OCI-M2 (cell line): Measurements from ENCODE around the gene COL8A1.
"Not testable (repeated sequence)": the region's sequence is repeated elsewhere in the genome, so short reads cannot be mapped to it uniquely, and the experiment has no call there.

Experiments used
- DNase-seq: peaks from one replicate; lab custom pipeline; 2025; ENCODE audit not compliant: unreplicated experiment; lab: John Stamatoyannopoulos, UW

Gene COL8A1

DNA sequence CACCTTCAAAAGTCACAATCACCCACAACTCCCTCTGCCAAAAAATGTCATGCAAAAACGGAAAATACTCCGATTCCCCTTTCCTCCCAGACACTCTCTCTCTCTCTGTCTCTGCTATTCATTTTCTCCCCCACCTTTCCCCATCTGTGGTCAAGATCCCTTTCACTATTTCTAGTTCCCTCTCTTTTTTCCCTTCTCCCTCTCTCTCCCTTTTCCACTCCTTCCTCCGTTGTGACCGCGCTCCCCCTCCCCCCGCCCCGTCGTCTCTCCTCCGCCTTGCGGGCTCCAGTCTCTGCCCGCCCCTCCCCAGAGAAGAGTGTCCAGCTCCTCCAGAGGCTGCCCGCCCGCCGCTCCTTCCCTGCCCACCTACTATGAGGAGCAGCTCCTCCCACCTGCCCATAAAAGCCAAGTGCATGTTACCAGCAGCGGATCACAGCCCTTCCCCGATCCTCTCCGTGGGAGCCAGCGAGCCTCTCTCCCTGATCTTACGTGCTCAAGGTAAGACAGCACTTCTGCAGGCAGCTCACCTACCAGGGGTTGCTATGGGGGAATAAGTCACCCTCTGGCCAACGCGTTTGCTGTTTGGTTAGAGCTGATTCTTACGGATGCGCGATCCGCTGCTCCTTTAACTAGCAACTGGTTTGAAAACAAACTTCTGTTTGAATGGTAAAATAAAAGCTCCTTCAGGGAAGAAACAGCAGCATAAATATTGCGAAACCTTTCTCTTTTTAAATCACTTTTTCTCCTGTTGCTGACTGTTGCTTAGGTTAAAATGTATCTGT, at the start of gene COL8A1:
Gene COL8A1, plus strand, starts transcription at position 428 of the 782 bp plus-strand sequence. CDS start 152,089 bp downstream, outside the sequence.
- no peak for DNase-seq

DNA sequence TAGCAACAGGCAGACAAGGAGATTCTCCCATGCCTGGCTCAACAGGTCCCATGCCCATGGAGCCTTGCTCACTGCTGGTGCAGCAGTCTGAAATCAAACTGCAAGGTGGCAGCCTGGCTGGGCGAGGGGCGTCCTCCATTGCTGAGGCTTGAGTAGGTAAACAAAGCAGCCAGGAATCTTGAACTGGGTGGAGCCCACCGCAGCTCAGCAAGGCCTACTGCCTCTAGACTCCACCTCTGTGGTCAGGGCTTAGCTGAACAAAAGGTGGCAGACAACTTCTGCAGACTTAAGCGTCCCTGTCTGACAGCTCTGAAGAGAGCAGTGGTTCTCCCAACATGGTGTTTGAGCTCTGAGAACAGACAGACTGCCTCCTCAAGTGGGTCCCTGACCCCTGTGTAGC, 49.2 kb upstream of the COL8A1 start:
- not testable (repeated sequence) for DNase-seq

DNA sequence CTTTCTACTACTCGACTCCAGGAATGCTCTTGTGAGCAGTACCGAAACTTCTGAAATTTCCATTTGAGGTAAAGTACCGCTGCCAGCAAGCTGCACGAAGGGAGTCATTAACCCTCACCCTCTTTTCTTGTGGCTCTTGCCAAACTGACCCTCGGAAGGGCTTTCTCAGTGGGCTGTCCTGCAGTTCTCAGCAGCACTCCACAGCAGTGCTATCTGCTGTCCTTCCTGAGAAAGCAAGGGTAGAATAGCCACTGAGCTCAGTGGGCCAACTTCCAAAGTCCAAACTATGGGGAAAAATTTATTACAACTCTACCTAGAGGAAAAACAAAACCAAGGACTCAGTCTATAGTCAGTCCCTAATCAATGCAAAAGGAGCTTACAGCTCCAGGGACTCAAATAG, 38.5 kb upstream of the COL8A1 start:
- no peak for DNase-seq

DNA sequence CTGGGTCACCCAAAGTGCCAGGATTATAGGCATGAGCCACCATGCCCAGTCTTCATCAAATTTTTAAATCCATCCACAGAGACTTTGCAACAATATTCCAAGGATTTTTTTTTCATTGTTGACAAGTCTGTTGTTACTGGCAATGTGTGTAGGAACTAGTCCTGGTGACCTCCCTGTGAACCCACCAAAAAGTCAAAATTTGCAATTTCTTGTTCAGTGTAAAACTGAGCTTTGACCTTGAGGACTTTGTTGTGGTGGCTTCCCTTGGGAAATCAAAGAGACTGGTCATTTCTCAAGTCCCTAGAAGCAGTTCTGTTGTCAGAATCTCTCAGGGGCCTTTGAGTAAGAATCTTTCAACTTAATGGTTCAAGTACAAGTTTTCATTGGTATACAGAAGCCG, 36.9 kb upstream of the COL8A1 start:
- no peak for DNase-seq

GRCh38 chr3:99602183-99602582, 36.2 kb upstream of the COL8A1 start:
- DNase-seq, result no peak

- no peak for DNase-seq
These were observed 31.2 kb upstream of the COL8A1 start for GRCh38 chr3:99607151-99607550.

DNA sequence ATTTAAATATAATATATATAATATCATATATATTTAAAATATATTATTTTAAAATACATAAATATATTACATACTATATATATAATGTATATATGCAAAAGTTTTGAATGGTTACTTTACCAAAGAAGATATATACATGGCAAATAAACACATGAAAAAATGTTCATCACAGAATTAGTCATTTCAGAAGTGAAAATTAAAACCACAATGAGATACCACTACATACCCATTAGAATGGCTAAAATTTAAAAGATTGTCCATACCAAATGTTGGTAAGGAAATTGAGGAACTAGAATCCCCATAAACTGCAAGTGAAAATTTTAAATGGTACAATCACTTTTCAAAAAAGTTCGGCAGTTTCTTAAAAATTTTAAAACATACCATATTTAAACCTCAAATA, 23.6 kb upstream of the COL8A1 start:
- no peak for DNase-seq

DNA sequence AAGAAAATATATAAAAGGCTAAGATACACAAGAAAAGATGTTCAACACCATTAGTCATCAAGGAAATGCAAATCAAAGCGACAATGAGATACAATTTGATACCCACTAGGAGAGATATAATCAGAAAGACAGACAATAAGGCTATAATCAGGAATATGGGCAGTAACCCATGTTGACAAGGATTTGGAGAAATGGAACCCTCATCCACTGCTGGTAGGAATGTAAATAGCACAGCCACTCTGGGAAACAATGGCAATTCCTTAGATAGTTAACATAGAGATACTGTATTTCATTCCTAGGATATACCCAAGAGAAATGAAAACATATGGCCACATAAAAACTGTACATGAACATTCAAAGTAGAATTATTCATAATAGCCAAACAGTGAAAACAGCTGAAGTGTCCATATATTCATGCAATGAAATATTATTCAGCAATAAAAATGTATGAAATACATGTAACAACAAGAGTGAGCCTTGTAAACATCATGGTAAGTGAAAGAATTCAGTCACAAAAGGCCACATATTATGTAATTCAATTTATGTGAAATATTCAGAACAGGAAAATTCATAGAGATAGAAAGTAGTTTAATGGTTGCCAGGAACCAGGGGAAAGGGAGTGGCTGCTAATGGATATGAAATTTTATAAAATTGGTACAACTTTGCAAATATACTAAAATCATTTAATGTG, 18.2 kb upstream of the COL8A1 start:
- DNase-seq, result no peak

- DNase-seq, result no peak
These were observed 17.4 kb upstream of the COL8A1 start for GRCh38 chr3:99620976-99621375.

DNA sequence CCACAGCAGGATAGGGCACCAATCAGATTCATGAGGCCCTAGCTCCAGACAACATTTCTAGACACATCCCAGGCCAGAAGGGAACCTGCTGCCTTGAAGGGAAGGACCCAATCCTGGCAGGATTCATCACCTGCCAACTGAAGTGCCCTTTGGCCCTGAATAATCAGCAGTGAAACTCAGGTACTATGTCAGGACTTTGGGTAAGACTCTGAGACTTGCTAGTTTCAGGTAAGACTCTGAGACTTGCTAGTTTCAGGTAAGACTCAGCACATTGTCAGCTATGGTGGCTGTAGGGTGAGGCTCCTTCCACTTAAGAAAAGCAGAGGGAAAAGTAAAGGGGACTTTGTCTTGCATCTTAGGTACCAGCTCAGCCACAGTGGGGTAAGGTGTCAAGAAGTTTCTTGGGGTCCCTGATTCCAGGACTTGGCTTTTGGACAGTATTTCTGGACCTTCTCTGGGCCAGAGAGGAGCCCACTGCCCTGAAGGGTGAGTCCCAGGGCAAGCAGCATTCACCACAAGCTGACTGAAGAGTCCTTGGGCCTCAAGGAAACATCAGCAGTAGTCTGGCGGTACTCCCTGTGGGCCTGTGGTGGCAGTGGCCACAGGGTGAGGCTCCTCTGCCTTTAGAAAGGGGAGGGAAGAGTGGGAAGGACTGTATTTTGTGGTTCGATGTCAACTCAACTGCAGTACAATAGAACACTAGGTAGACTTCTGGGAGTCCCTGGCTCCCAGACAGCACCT, 13.7 kb upstream of the COL8A1 start:
- DNase-seq, result no peak

DNA sequence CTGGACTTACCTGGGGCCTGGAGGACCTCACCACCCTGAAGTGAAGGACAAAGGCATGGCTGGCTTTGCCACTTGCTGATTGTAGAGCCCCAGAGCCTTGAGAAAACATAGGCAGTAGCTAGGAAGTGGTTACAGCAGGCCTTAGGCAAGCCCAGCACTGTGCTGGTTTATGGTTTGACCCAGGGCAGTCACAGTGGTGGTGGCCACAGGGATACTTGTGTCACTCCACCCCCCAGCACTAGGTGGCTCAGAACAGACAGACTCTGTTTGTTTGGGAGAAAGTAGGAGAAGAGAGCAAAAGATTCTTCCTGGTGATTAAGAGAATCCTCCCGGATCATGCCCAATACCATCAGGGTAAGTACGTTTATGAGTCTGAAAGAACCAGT, 13.2 kb upstream of the COL8A1 start:
- DNase-seq, result no peak

DNA sequence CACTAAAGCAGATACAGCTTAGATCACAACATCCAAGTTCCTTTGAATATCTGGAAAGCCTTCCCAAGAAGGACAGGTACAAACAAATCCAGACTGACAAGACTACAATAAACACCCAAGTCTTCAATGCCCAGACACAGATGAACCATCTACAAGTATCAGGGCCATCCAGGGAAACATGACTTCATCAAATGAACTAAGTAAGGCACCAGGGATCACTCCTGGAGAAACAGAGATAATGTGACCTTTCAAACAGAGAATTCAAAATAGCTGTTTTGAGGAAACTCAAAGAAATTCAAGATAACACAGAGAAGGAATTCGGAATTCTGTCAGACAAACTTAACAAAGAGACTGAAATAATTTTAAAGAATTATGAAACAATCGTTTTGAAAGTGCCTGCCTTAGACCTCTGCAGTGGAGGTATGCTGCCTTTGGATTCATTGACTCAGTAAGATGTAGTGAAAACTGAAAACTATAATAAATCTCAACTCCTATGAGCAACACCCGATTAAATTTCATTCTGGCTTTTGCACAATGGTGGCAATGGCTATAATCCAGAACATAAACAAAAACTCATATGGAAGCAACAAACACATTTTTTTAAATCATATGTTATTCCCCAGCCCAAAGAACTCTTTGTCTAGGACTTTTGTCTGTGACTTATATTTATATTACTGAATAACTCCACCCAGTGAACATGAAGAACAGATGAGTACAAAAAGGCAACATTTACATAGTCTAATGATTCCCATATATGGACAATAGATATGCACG, 12.6 kb upstream of the COL8A1 start:
- DNase-seq, result no peak

GRCh38 chr3:99626417-99626788, 12.0 kb upstream of the COL8A1 start:
- no peak for DNase-seq

GRCh38 chr3:99627062-99627826, 11.2 kb upstream of the COL8A1 start:
- DNase-seq, result no peak

DNA sequence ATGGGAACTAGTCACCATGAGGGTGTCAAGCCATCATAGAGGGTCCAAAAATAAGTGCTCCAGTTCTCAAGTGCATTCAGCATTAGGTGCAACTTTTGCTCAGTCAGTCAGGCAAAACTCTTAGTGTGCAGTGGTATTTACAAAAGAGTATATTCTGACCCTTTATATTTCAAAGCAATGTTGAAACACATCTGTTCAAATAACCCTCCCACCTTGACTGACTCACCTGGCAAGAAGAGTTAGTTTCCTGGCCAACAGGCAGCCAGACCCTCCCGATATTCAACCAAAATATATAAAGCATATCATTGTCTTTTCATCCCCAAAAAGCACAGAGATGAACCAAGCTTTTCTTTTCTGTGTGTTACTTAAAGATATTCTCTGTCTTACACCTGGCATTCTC, 7.6 kb upstream of the COL8A1 start:
- DNase-seq, result no peak

DNA sequence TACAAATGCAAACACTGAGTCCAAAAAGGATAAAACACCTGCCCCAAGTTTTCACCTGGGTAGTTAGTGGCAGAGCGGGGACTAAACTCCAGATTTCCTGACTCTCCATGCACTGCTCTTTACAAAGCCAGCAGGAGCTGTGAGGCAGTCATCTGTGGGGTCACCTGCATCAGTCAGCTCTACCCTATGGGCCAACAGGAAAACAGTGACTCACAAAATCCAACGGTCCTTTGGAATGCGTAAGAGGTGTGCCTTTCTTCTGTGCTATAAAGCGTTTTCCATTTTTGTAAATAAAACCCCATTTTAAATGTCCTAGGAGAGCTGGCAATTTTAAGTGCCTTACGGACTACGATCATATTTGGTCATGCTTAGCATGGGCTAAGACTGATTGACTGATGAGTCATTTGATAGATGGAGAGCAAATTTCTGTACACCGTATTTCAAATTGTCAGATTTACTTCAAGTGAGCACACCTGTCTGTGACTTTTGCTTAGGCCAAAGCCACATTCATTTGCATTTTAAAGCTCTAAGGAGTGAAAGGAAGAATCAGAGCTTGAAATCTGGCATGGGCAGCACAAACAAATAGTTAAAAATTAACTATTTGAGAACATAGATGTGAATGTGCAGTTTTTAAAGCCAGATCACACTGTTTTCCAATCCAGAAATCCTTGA, 4.4 kb upstream of the COL8A1 start:
- no peak for DNase-seq

GRCh38 chr3:99634881-99635280, 3.5 kb upstream of the COL8A1 start:
- no peak for DNase-seq

DNA sequence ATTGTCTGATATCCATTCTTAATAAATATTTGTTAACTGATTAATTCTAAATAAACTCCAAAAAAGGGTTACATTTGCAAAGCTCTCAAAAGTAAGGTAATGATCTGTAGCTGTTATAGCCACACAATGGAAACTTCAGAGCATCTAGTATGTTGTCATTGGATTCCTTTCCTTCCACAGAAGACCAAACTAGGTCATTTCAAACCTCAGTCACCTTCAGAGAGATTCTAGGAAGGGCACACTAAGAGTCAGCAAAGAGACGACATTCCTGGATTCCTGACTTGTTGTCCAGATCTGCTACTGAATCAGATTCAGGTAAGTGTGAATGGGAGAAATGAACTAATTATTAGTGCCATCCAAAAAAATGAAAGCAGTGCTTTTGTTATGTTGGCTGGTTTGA, 3.0 kb upstream of the COL8A1 start:
- no peak for DNase-seq

DNA sequence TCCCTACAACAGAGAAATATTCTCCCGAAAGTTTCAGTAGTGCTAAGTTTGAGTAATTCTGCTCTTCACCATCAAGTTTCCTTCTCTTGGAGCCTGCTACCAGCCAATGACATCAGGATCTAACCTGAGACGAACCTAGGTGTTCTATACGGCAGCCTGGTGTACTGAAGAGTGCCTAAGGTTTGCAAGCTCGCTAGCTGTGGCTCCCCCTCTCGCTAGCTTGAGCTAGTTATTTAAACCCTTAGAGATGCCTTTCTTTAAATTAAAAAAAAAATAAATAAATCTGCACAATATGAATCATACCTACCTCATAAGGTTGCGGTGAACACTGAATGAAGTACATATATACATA, 1.4 kb upstream of the COL8A1 start:
- no peak for DNase-seq
